ENCODE data around the gene SIK3. TPM values are rescaled to one million over a fixed set of nuclear protein-coding genes. Genes with fewer than 3 reads are reported as not detected.

The SIK3 gene
- total and polyA plus RNA-seq, 2 experiments from 2014 or later: 6.1 to 33.9 TPM

- no peaks in the 10 kb centered on the region for H3K9me2 ChIP-seq (ENCODE audit: insufficient read depth)
- no peak for DNase-seq (ENCODE audit: low spot score)
- H4K20me1 ChIP-seq (replicated peaks; ENCODE audit: insufficient read depth): peaks cover 4% of the 10 kb centered on the region
- H3K4me3 ChIP-seq: no peak overlapping the region
- Mint-ChIP-seq H3K9me3 (no peaks in the 10 kb centered on the region), H3K27ac (no peak overlapping the region), H3K36me3 (ENCODE audit: low read depth) (peaks cover 5% of the 10 kb centered on the region; the same call in 2 of the 3 replicates), H3K4me3 (no peak overlapping the region), H3K4me1 (no peaks in the 10 kb centered on the region), H3K27me3 (ENCODE audit: insufficient read depth, low read depth, poor library complexity) (peaks cover 1% of the 10 kb centered on the region)
- peaks cover 5% of the 10 kb centered on the region; the same call in 1 of the 2 replicates for H3K36me3 ChIP-seq (ENCODE audit: insufficient read depth)
- no peaks in the 10 kb centered on the region for H3K79me2 ChIP-seq (replicated peaks; ENCODE audit: insufficient read depth)
- TF ChIP-seq CTCF (conservative IDR thresholded peaks at IDR 0.05; ENCODE audit: low read depth in 2 of 2) (no peak), EZH2 (IDR thresholded peaks at IDR 0.05; ENCODE audit: low read depth, unreplicated experiment) (no peak), ZNF462 (CRISPR knock-in tag; IDR thresholded peaks at IDR 0.05) (no peak), JUNB (IDR thresholded peaks at IDR 0.05; ENCODE audit: unreplicated experiment) (no peak), EZH2phosphoT487 (IDR thresholded peaks at IDR 0.05; ENCODE audit: unreplicated experiment) (no peak), NANOG (IDR thresholded peaks at IDR 0.05; ENCODE audit: borderline replicate concordance) (no peak), ZNF114 (CRISPR knock-in tag; IDR thresholded peaks at IDR 0.05) (no peak)
- TF ChIP-seq, protein P1, sequence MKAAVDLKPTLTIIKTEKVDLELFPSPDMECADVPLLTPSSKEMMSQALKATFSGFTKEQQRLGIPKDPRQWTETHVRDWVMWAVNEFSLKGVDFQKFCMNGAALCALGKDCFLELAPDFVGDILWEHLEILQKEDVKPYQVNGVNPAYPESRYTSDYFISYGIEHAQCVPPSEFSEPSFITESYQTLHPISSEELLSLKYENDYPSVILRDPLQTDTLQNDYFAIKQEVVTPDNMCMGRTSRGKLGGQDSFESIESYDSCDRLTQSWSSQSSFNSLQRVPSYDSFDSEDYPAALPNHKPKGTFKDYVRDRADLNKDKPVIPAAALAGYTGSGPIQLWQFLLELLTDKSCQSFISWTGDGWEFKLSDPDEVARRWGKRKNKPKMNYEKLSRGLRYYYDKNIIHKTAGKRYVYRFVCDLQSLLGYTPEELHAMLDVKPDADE (IDR thresholded peaks at IDR 0.05): no peak
- H3K27ac ChIP-seq (ENCODE audit: low read depth): peak overlapping the region; percentile 60; the same call in 1 of the 2 replicates
- no peaks in the 10 kb centered on the region for H3K27me3 ChIP-seq (ENCODE audit: insufficient read depth)
- H3K4me2 ChIP-seq: no peak overlapping the region
- no peak overlapping the region for H2AFZ ChIP-seq
- no peak for ATAC-seq
- no peaks in the 10 kb centered on the region for H3K4me1 ChIP-seq (ENCODE audit: insufficient read depth)
- no peaks in the 10 kb centered on the region for H3F3A ChIP-seq (replicated peaks; ENCODE audit: low read depth)
These were observed 209.2 kb downstream of the SIK3 start for GRCh38 chr11:116888884-116889549.

Measured in GM23338 (cell line).